NOMO-1 treated with DMSO at 0.1 percent for 48 hours (cell line): ENCODE measurements around the gene ADRM1.

ENCODE experiments used
- DNase-seq: peaks from one replicate; lab custom pipeline; 2025; ENCODE audit not compliant: unreplicated experiment; lab: John Stamatoyannopoulos, UW

ADRM1 gene

GRCh38 chr20:62277253-62277652, 25.5 kb upstream of the ADRM1 start:
- DNase-seq = no peak

- DNase-seq = no peak
These were observed 22.5 kb upstream of the ADRM1 start for GRCh38 chr20:62280303-62280702.

- DNase-seq = no peak
These were observed 21.4 kb upstream of the ADRM1 start for GRCh38 chr20:62281161-62281933.

GRCh38 chr20:62282103-62282502, 20.7 kb upstream of the ADRM1 start:
- DNase-seq = no peak

GRCh38 chr20:62282877-62283503, 19.8 kb upstream of the ADRM1 start:
- no peak for DNase-seq

- DNase-seq = no peak
These were observed 18.3 kb upstream of the ADRM1 start for GRCh38 chr20:62284448-62284847.

- no peak for DNase-seq
These were observed 17.6 kb upstream of the ADRM1 start for GRCh38 chr20:62285151-62285550.

- DNase-seq = no peak
These were observed 17.1 kb upstream of the ADRM1 start for GRCh38 chr20:62285722-62286121.

- DNase-seq = no peak
These were observed 16.2 kb upstream of the ADRM1 start for GRCh38 chr20:62286493-62287064.

GRCh38 chr20:62287129-62287528, 15.7 kb upstream of the ADRM1 start:
- no peak for DNase-seq

- no peak for DNase-seq
These were observed 14.8 kb upstream of the ADRM1 start for GRCh38 chr20:62287759-62288534.

- no peak for DNase-seq
These were observed 14.2 kb upstream of the ADRM1 start for GRCh38 chr20:62288535-62289105.

- no peak for DNase-seq
These were observed 13.7 kb upstream of the ADRM1 start for GRCh38 chr20:62289131-62289530.

GRCh38 chr20:62289898-62290297, 12.9 kb upstream of the ADRM1 start:
- DNase-seq = no peak

- DNase-seq = no peak
These were observed 11.3 kb upstream of the ADRM1 start for GRCh38 chr20:62291251-62292066.

GRCh38 chr20:62292108-62292507, 10.7 kb upstream of the ADRM1 start:
- no peak for DNase-seq

GRCh38 chr20:62293111-62293784, 9.5 kb upstream of the ADRM1 start:
- DNase-seq = no peak

- DNase-seq = no peak
These were observed 8.9 kb upstream of the ADRM1 start for GRCh38 chr20:62293946-62294345.

GRCh38 chr20:62294516-62294915, 8.3 kb upstream of the ADRM1 start:
- DNase-seq = no peak
